Thoracic aorta (tissue), 2 donors: ENCODE data around the gene ADARB2. TPM values are rescaled to one million over a fixed set of nuclear protein-coding genes. Genes with fewer than 3 reads are reported as not detected.

Experiments
- ATAC-seq: fragments of 150-250 bp; one replicate; pipeline ENCODE4 v1.8.0; 2017; ENCODE audit warnings: low read depth; ENCODE audit not compliant: insufficient number of reproducible peaks, low FRiP score
- DNase-seq: peaks from one replicate; pipeline ENCODE4 v3.0.0-alpha.2; 2020; ENCODE audit warnings: low spot score
- H3K27ac ChIP-seq, 2 donors: fragments of 200-600 bp; sonication (generic); 1 replicate in 1 of 2; 2 replicates in 1 of 2; pipeline ENCODE4 v1.5.1; 2016; ENCODE audit warnings: mild to moderate bottlenecking in 2 of 2, moderate library complexity in 2 of 2
- H3K27me3 ChIP-seq: fragments of 200-600 bp; sonication (generic); replicated peaks from 2 replicates; pipeline ENCODE4 v1.6.0; 2016; ENCODE audit warnings: mild to moderate bottlenecking; ENCODE audit not compliant: insufficient read depth
- H3K36me3 ChIP-seq: fragments of 200-600 bp; sonication (generic); one replicate; pipeline ENCODE4 v1.5.1; 2016
- H3K4me1 ChIP-seq, 2 donors: fragments of 200-600 bp; sonication (generic); 1 replicate in 1 of 2; 2 replicates in 1 of 2; pipeline versions ENCODE4 v1.5.1 to v1.6.0; 2016; ENCODE audit warnings: low read depth in 2 of 2, mild to moderate bottlenecking in 1 of 2; ENCODE audit not compliant: control insufficient read depth in 1 of 2
- H3K4me3 ChIP-seq: fragments of 200-600 bp; sonication (generic); 2 replicates; pipeline ENCODE4 v1.5.1; 2016; ENCODE audit warnings: mild to moderate bottlenecking
- H3K9me3 ChIP-seq: fragments of 200-600 bp; sonication (generic); 2 replicates; pipeline ENCODE4 v1.5.1; 2016
- total RNA-seq, 2 donors: library from RNA; depleted of rRNA; stranded (reverse); fragments of >200 nt; gene quantifications; one replicate each; pipeline versions ENCODE4 v1.1.0 to v1.2.3, GENCODE V29; 2016
- TF ChIP-seq, protein P1 (sequence below): fragments of 200-600 bp; sonication (generic); IDR thresholded peaks from one replicate; pipeline ENCODE4 v1.5.1; 2019; ENCODE audit warnings: antibody characterized with exemption

The ADARB2 gene
- total RNA-seq, 2 donors from 2014 or later, result 0.71 to 3.1 TPM

DNA sequence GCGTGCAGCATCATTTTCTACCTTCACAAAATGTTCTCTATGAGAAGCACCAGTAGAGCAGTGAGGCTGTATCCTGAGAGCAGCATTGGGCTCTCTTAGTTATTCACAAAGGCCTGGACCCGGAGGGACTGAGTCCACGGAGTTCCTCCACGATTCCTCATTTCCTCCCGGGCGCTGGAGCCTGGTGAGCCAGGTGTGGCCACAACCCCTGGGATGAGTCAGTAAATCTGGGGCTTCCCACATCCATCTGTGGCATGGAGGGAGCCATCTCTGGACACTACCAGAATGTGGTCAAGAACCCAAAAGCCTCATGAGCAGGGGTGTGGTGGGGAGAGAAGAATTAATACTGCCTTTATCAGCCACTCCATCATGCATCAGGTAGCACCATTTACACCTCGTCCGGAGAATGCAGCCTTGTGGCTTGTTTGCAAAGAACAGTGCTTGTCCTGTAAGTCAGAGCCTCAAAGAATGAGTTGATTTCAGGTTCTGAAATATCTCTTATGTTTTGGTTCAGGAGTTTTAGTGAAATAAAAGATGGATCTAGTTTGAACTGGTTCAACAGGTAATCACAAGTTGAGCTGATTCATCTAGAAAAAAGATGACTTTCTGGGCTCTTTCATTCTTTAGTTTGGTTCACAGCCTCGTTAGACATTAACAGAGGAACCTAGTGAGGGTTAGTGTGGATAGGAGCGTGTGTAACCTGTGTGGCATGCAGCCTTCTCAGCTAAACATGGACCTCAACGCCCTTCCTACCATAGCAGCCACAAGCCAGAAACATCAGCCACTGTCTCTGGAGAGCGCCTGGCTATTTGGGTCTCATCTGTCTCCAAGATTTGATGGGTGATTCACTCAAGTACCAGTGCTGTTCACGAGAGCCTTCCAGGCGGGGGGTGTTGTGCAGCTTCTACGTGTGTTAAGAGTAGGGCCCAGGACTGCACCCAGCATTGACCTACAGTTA, 586.0 kb downstream of the ADARB2 start:
- no peaks in the 10 kb centered on the region for H3K27me3 ChIP-seq
- TF ChIP-seq, protein P1, sequence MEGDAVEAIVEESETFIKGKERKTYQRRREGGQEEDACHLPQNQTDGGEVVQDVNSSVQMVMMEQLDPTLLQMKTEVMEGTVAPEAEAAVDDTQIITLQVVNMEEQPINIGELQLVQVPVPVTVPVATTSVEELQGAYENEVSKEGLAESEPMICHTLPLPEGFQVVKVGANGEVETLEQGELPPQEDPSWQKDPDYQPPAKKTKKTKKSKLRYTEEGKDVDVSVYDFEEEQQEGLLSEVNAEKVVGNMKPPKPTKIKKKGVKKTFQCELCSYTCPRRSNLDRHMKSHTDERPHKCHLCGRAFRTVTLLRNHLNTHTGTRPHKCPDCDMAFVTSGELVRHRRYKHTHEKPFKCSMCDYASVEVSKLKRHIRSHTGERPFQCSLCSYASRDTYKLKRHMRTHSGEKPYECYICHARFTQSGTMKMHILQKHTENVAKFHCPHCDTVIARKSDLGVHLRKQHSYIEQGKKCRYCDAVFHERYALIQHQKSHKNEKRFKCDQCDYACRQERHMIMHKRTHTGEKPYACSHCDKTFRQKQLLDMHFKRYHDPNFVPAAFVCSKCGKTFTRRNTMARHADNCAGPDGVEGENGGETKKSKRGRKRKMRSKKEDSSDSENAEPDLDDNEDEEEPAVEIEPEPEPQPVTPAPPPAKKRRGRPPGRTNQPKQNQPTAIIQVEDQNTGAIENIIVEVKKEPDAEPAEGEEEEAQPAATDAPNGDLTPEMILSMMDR, result no peak
- H3K9me3 ChIP-seq, result no peaks in the 10 kb centered on the region
- DNase-seq, result no peak
- no peak overlapping the region for H3K27ac ChIP-seq
- H3K4me3 ChIP-seq, result no peak overlapping the region
- no peak for ATAC-seq
- H3K36me3 ChIP-seq, result no peaks in the 10 kb centered on the region
- H3K4me1 ChIP-seq, result no peaks in the 10 kb centered on the region

DNA sequence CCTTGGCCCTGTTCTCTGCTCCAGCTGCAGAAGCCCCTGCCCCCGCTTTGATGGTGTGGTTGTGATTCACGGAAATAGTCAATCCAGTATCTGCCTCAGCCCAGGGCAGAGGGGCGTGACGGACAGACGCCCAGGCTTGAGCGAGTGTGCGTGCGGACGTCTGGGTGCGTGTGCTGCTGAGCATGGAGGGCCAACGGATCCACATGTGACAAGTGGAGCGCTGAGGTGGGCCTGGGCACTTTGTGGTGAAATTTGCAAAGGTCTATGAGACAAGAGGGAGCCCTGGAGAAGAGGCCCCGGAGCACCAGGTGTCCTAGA, 586.7 kb downstream of the ADARB2 start:
- Histone ChIP-seq H3K9me3 (no peaks in the 10 kb centered on the region), H3K4me3 (no peak overlapping the region), H3K27me3 (no peaks in the 10 kb centered on the region), H3K4me1 (no peaks in the 10 kb centered on the region), H3K36me3 (no peaks in the 10 kb centered on the region), H3K27ac (no peak overlapping the region)
- DNase-seq (no peak), ATAC-seq (no peak)
- TF ChIP-seq, protein P1, result no peak

DNA sequence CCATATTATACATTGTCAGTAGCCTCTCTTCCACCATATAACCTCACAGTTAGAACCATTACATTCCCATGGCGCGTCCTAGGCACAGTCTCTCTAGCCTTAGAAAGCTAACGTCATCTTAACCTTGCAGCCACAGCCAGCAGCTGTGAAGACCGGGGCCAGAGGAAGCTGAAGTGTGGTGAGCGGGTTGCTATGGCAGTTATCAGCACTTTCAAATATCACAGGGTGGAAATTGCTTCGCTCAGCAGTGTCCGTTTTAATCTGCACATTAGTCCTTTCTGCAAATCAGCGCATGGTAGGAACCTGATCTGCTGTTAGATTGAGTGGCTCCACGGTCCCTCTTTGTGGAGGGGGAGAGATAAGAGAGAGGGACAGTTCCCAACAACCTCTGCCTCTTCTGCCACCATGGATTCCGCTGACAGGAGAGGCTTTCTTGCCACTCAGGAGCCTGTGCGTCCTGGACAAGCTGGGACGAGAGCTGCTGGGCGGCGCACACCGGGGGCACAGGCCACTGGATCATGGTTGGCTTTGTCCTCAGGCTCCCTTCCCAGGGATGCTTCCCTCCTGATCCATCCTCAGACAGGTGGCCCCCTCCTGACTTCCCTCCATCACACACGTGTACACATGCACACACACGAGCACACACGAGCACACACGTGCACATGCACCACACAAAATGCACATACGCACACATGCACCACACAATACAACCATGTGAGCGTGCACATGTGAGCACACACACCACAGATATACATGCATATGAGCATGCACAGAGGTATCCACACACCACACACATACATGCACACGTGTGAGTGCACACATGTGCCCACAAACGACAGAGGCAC, 587.3 kb downstream of the ADARB2 start:
- Histone ChIP-seq H3K36me3 (no peaks in the 10 kb centered on the region), H3K27ac (no peak overlapping the region), H3K4me1 (no peaks in the 10 kb centered on the region), H3K9me3 (no peaks in the 10 kb centered on the region), H3K27me3 (no peaks in the 10 kb centered on the region), H3K4me3 (no peak overlapping the region)
- no peak for ATAC-seq
- TF ChIP-seq, protein P1, result no peak
- no peak for DNase-seq

DNA sequence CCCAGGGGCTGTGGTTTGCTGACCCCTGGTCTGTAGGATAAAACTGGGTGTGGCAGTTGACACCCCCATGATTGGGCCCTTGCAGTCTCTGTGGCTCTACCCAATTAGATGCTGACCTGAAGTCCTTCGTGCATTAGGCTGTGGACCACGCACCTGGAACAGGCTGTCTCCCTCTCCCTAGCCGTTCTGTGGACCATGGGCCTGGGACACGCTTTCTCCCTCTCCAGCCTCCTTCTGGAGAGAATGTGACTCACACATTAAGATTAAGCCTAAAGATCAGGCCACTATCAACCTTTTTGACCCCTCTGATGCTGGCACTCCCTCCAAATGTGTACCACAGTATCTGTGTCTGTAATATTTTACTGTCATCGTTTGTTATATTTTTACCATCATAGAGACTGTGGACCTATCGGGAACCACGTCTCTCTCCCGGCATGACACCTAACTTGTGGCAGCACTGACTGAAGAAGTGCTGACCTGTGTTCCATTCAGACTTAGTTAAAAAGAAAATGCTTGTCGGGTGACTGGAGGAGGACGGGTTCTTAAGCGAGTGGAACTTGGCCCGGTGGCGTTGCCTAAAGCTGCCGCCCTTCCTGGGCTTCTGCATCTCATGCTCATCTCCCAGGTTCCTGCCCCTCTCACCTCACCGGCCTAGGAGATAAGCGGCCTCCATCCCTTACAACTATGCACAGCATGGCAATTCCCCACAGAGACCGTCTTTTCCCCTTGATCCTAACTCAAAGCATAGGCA, 588.3 kb downstream of the ADARB2 start:
- DNase-seq, result no peak

More for the DNA sequence above, 588.3 kb downstream of the ADARB2 start:
- H3K4me3 ChIP-seq, result no peak overlapping the region
- no peaks in the 10 kb centered on the region for H3K36me3 ChIP-seq
- TF ChIP-seq, protein P1, result no peak
- no peak for ATAC-seq
- no peaks in the 10 kb centered on the region for H3K27me3 ChIP-seq
- H3K4me1 ChIP-seq, result no peaks in the 10 kb centered on the region
- no peaks in the 10 kb centered on the region for H3K9me3 ChIP-seq
- no peak overlapping the region for H3K27ac ChIP-seq
